Hematopoietic multipotent progenitor cell treated with erythropoietin and hydrocortisone succinate and interleukin-3 and kit ligand, for 4 days (in vitro differentiated cells): ENCODE results near the gene IQSEC2.
A peak's percentile ranks its signal among the peaks of the same experiment; 100 is the strongest.

Source experiments
- DNase-seq: peaks from one replicate; pipeline ENCODE4 v3.0.0-alpha.2; 2015

Gene IQSEC2

DNA sequence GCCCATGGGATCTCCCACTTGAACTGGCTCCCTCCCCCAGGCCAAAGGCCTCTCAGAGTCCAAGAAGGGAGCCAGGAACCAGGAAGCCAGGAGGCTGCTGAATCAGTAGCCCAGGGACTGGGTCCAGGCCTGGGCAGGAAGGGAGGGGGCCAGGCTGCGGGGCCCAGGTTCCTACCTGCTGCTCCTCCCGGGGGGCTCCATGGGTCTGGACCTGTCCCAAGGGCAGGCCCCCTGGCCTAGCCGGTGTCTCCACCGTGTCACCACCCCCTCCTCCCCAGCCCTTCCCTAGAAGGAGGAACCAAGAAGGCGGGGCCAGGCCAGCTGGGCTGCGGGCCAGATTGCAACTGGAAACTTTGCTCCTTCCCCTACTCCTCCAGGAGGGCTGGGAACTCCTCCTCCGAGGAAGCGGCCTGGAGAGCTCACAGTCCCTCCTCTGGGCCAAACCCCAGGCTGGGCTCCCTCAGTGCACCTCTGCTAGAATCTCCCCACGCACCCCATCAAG is at the start of gene IQSEC2:
IQSEC2 (minus strand) TSS at position 264 of the 502 bp plus-strand sequence.
- DNase-seq = peak; percentile 61

DNA sequence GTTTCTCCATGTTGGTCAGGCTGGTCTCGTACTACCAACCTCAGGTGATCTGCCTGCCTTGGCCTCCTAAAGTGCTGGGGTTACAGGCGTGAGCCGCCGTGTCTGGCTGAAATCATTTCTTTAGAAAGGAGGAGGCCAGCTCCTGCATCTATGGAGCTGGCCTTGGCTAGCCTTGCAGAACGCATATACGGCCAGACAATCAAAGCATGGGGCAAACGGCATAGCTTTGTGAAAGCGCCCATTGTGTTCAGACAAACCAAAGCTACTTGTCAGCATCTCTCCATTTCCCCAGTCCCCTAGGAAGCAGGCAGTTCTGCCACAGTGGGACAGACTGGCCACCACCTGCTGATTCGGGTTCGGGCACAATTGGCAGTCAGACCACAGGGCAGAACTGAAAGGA is 48.9 kb upstream of the IQSEC2 start:
- DNase-seq = no peak

DNA sequence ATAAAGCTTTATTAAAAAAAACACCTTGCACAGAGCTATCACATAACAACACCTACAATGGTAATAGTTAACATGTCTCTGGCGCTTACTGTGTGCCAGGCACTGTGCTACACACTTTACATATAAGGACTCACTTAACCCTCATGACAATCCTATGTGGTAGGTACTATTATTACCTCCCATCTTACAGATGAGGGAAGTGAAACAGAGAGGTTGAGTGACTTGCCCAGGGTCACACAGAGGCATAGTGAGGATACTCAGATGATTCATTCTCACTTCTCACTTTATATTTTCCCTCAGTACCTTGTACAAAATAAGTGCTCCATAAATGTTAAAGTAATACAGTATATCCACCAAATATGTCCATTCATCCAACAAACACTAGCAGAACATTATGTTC is 43.4 kb upstream of the IQSEC2 start:
- DNase-seq = no peak

DNA sequence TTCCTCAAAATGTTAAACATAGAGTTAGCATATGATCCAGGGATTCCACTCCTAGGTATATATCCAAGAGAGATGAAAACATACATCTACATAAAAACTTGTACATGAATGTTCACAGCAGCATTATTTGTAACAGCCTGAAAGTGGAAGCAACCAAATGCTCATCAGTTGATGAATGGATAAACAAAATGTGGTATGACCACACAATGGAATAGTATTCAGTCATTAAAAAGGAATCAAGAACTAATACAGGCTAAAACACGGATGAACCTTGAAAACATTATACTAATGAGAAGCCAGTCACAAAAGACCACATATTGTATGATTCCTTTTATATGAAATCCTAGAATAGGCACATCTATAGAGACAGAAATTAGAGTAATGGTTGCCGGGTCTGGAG is 42.7 kb upstream of the IQSEC2 start:
- no peak for DNase-seq

DNA sequence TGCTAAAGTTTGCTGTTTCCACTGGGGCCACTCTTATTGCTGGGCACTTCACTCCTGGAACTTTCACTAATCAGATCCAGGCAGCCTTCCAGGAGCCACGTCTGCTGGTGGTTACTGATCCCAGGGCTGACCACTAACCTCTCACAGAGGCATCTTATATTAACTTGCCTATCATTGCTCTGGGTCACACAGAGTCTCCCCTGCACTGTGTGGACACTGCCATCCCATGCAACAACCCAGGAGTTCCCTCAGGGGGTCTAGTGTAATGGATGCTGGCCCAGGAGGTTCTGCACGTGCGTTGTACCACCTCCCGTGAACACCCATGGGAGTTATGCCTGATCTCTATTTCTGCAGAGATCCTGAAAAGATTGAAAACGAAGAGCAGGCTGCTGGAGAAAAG is 41.8 kb upstream of the IQSEC2 start:
- DNase-seq = no peak

DNA sequence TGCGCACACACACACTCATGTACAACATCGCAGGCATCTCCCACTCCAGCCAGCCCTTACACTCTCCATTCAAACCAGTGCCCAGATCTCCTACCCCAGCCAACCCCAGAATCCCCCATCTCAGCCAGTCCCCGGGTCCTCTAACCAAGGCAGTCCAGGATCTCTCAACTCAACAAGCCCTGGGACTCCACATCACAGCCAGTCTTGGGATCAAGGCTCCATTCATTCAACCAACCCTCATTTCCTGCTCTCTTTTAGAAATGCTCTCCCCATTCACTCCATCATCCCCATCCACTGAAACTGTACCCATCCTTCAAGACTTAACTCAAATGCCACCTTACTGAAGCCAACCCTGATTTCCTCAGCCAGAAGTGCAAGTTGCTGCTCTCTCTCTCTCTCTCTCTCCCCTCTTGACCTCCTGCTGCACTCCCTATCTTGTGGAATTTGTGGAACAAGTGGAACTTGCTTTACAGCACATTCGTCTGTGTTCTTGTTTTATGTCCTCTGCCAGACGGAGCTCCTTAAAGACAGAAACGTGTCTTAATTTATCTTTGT is 40.6 kb upstream of the IQSEC2 start:
- DNase-seq = no peak

DNA sequence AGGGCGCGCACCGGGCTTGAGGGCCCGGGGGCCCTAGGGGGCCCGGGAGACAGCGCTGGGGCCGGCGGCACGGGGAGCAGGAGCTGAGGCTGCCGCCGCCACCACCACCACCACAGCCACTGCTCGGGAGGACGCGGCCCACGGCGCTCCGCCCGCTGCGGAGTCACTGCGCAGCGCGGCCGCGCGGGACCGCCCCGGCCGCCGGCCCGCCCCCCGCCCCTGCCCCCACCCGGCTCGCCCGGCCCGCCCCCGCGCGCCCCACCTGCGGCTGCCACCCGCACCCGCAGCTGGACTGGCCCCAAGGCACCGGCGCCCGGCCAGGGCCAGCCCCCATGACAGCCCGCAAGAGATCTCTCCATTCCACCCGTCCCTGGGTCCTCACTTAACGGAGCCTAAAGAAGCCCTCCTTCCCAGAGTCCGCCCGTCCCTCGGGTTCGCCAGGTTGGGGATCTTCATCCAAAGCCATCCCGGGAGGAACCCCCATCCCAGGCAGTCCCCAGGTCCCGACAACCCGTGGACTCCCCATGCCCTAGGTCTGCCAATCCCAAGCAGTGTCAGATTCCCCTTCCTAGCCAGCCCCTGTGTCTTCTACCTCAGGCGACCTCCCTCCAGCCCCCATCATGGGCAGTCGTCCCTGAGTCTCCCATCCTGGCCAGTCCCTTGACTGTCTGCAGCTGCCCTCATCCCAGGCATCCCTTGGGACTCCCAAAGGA is 40.0 kb upstream of the IQSEC2 start:
- DNase-seq = no peak

DNA sequence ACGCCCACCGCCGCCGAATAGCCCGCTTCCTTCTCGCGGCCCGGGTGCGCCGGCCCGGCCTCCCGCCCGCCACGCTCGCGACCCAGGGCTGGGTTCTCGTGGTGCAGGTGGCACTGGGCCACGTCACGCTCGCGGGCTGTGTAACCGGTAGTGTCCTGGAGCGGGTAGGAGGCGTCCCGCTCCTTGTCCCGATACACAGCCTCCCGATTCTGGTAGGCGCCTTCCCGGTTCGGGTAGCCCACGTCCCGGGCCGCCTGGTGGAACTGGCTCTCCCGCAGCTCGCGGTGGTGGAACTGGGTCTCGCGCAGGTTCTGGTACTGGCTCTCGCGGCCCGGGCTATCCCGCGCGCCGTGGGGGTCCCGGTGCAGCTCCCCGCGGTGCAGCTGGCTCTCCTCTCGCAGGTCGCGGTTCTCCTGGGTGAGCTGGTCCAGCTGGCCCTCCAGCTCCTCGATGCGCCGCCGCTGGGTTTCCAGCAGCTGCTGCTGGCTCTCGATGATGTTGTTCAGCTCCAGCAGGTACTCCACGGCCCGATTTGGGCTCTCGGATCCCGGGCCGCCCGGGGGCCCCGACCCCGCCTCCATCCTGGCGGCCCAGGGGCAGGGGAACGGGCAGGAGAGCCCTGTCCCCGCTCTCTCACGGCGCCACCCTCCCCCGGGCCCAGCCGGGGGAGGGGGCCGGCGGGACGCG is 39.3 kb upstream of the IQSEC2 start:
- no peak for DNase-seq

DNA sequence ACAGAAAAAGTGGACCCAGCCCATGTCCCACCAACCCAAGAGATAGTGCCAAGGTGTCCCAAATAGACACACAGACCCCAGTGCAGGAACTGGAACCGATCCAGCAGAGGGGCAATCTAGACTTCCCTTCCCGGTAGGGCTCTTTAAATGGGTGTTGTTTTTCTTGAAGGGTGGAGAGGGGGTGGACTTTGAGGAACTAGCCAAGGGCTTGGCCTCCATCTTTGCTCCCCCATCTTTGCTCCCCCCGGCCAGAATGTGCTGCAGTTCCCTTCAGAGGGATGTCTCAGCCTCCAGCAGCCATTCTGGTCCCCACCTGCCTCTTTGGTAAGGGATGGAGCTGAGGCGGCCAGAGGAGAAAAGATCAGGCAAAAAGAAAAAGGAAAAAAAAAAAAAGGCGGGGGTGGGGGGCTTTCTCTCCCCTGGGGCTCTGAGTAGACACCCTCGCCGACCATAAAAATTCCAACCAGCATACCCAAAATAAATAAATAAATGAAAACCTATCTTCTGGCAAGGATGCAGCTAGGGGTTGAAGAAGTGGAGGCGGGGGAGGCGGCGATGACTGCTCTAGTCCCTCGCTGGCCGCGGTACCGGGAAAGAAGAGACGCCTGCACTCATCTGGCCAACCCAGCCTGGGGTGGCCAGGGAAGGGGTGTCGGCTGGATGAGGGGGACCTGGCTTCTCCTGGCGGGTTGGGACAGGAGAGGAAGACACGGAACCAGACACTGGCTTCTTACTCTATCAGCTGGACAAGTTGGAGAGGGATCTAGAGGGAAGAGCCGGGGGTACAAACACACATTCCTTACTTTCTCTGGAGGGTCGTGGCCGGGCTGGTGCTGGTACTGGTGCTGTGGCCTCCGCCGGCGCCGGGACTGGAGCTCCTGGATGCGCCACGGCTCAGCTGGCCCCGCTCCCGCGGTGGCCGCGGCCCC is 38.5 kb upstream of the IQSEC2 start:
- DNase-seq = no peak

DNA sequence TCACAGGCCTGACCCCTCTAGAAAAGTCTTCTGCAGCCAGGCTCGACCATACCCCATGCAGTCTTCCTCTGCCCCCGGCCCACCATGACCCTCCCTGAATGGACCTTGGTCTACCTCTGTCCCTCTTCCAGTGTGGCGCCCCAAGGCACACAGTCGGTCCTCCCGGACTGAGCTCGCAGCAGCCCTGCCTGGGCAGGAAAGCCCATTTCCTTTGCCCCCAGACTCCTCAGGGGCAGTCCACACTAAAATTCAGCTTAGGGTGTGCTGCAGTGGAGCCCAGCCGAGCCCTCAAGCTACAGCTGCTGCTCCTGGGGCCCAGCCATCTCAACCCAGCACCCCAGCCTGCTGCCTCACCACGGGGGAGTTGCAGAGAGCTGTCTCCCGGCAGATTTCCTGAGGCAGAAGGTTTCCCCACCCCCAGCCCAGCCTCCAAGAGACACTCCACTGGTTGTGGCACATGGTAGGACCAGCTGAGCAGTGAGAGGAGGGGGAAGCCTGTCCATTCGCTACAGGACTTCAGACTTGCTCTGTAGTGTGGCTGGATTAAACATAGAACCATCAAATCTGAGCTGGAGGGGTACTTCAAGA is 37.5 kb upstream of the IQSEC2 start:
- DNase-seq = no peak

DNA sequence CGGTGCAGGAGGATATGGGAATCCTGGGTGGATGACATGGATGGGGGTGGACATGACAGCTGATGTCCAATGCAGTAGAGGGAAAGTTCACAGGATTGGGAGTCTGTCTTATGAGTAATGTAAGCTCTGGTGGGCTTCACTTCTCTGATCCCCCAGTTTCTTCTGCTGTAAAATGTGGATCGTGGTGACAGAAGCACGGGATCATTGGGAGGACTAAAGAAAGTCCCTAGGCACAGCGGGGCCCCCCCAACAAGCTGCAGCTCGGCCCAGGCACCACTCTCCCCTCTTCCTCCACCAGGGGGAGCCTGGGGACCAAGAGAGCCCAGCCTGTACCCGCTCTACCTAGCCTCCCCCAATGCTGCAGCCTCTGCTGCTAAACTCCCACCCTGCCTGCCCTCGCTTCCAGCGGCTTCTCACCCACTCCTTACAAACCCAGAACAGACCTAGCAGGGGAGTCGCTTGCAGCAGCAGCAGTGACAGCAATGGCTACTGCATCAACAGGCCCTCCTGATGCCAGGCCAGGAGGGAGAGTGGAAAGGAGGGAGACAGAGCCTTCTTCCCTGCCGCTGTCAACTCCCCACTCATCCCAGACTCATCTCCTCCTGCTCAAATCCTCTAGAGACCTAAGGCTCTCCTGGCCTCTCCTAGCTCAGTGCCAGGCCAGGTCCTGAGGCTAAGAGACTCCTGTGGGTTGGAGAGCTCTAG is 36.1 kb upstream of the IQSEC2 start:
- DNase-seq = peak; percentile 80

DNA sequence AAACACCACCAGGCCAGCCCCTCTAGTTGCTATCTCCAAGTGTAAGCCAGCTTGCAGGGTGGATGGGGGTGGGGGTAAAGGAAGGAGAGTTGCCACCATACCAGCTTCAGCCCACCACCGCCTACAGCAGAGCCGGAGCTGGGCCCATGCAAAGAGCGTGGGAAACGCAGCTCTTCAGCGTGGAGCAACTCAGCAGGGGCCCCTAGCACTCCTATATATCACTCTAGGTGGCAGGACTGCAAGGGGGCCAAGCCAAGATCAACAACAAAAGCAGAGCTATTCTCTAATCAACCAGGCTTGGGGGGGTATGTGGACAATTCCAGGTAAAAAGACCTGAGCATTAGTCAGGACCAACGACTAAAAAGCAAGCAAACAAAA is 35.5 kb upstream of the IQSEC2 start:
- no peak for DNase-seq

DNA sequence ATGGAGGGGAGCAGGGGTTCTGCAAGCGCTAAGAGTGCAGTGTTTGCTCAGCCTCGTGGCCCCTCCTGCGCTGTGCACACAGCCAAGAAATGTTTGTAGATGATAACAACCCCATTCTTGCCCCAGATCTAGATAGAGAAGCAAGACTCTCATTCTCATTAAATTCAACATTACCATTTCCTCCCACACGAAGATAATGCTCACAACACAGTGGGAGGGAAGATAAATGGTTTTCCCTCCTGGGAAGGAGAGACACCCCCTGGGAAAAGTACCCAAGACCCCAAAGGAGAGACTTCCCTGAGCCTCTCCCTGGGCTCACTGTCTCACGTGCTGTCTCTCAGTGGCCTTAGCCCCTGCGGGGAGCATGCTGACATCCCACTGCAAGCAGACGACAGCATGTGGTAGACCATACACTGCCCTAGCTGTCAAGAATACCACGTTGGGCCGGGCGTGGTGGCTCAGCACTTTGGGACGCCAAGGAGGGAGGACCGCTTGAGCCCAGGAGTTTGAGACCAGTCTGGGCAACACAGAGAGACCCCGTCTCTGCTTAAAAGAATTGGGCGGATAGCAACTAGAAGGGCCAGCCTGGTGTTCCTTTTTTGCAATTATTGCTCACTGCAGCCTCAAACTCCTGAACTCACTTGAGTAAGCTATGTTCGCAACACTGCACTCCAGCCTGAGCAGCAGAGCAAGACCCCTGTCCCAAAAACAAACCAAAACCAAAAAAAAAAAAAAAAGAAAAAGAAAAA is 34.9 kb upstream of the IQSEC2 start:
- DNase-seq = peak; percentile 75

DNA sequence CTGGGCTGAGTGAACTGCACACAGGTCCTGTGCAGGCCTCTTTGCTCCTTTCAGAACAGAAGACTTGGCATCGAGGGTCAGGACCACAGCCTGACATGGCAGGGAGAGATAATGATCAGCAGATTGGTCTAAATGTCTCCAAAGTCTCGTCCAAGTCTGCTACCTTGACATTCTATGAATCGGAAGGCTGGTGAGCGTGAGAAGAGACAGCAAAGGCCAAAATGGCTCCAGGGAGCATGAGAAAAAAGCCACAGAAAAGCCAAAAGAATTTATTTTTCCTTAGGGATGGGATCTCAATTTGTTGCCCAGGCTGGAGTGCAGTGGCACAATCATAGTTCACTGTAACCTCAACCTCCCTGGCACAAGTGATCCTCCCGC is 32.3 kb upstream of the IQSEC2 start:
- no peak for DNase-seq

DNA sequence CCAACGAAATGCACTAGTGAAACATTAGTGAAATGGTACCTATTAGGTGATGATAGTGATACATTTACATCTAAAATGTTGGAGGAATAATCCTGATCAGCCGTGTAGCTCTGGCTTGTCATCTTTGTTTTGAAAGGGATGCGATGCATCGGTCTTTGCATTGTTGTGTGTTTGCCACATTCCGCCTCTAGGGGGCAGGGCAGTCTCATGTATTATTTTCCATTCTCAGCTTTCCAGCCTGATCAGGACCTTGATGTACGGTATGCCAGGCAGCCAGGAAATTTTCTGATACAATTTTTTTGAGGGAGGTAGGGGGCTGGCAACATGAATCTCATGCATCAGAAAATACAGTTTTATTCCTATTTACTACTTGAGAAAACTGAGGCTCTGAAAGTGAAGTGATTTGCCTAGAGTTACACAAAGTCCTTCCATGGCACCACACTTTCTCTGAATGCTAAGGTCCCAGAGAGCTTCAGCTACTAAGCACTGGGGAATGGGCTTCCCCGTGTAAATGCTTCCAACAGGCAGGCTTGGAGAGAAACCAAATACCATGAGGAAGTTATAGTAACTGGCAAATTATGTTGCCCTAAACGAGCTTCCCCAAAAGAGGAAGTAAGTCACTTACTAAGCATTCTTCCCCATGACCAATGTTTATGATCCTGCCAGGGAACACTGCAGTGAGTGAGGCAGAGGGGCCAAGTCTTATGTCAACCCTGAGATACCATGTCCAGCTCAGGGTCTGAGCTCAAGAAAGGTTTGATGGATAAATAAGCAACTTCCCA is 31.8 kb upstream of the IQSEC2 start:
- DNase-seq = peak; percentile 75

DNA sequence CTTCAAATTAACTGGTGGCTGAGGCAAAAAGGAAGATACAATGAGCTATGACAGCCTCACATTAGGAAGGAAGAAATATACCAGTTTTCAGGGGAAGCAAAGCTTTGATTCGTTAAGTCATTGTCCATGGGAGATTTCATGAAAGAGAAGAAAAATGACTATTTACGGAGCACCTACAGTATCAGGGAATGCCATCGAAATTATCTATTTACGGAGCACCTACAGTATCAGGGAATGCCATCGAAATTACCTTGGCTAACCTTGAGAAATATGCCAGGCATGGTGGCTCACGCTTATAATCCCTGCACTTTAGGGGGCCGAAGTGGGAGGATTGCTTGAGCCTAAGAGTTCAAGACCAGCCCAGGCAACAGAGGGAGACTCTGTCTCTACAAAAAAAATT is 28.5 kb upstream of the IQSEC2 start:
- DNase-seq = no peak

DNA sequence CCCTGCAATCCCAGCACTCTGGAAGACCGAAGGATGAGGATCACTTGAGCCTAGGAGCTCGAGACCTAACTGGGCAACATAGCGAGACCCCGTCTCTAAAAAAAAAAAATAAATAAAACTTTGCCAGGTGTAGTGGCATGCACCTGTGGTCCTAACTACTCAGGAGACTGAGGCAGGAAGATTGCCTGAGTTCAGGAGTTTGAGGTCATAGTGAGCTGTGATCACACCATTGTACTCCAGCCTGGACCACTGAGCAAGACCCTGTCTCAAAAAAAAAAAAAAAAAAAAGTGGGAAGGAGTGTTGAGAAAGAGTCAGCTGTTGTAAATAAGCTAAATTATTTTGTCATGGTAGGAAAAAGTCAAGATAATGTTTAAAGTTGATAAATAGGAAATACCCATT is 27.5 kb upstream of the IQSEC2 start:
- DNase-seq = no peak

DNA sequence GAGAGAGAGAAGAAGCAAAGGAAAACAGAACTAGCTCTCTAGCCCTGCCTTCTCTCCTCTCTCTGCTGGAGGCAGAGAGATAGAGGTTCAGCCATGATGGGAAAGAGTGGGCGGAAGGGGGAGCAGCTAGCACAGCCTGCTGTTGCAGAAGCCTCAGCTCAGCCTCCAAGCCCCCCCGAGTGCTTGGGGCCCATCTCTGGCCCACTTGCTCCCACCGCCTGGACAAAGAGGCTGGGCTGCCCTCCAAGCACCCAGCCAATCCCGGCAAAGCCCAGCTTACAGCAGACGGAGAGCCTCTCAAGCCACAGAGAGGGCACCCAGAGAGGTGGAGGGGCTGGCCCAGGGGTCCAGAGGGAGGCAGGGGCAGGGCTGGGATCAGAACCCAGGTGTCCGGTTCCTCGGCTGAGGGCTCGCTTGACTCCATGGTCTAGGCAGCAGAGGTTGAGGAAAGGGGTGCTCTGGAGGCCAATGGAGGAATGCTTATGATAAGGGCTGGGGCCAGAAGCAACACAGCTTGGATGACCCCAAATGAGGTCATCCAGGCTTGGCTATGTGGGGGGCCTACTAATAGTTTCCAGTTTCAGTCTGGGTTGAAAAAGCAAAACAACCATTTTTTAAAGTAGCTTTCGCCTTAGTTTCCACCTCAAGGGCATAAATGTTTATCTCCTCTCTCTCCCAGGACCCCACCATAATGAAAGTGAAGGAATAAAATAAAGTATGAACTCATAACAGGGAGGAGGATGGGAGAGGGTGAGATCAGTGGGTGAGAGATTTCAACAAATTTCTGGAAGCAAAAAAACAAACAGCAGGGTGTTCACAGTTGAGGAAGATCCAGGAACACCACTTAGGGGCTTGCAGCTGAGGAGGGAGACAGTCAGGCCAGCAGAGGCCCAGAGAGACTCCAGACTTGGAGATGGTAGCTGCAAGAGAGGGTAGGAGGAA is 24.9 kb upstream of the IQSEC2 start:
- DNase-seq = no peak

DNA sequence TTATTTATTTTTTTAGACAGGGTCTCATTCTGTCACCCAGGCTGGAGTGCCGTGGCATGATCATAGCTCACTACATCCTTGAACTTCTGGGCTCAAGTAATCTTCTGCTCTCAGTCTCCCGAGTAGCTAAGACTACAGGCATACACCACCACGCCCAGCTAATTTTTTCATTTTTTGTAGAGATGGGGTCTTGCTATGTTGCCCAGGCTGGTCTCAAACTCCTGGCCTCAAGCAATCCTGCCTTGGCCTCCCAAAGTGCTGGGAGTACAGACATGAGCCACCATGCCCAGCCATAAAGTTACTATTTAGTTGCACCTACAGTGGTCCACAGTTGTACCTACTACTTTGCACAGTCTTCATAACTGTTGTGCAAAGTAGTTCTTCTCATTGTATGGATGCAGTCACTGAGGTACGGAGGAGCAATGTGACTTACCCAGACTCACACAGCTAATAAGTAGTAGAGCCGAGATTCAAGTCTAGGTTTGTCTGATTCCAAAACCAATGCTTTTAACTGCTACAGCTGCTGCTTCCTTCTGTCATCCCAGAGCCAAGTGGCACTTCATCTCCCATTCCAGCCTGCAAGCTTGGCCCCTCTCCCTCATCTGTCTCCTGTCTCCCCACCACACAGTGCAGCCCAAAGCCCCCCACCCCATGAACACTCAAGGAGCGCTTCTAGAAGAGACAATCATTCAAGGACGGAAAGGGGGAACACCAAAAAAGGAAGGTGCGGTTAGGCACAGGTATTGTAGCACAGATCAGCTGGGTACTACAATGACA is 24.0 kb upstream of the IQSEC2 start:
- no peak for DNase-seq
